A549 treated with Hydrocortisone at 1 μM for 4 hours (cell line): ENCODE measurements around the gene SFTPD. TPM values are rescaled to one million over a fixed set of nuclear protein-coding genes. Genes with fewer than 3 reads are reported as not detected.

ENCODE experiments used
- total RNA-seq: library from RNA; stranded (reverse); fragments of 200-300 nt; extraction: Qiagen RNA extraction; gene quantifications from 5 replicates; pipeline ENCODE4 v1.2.3, GENCODE V29; 2022

The SFTPD gene
- total RNA-seq: 0.23 to 0.33 TPM (median 0.24 TPM) in 5 replicates

GRCh38 chr10:79948976-79949722, at the start of gene SFTPD:
TSS of gene SFTPD (minus strand) at chr10:79949105. CDS start at chr10:79946659, 2,446 bp downstream.

Other genes with a start within 250 kb of the SFTPD start
- 0.17 to 0.52 TPM (median 0.36 TPM) in 5 replicates for gene NUTM2B, start 245.9 kb downstream of the SFTPD start, total RNA-seq
- gene NUTM2E, start 122.4 kb downstream of the SFTPD start, total RNA-seq: 0.30 to 0.47 TPM (median 0.38 TPM) in 5 replicates
- 17.5 to 22.1 TPM (median 18.8 TPM) in 5 replicates for gene TMEM254, start 129.6 kb upstream of the SFTPD start, total RNA-seq
- gene PLAC9, start 183.6 kb upstream of the SFTPD start, total RNA-seq: 0.30 TPM in 1 of 5 replicates, not detected in the others